SK-N-SH treated with all-trans-retinoic acid at 6 μM for 48 hours (cell line): ENCODE measurements around the gene C7orf57.

Experiments used
- ARNTL ChIP-seq: fragments of 450-650 bp; formaldehyde crosslinking; IDR thresholded peaks from 2 replicates; pipeline ENCODE4 v1.5.0; 2020; ENCODE audit warnings: low read depth, mild to moderate bottlenecking, moderate library complexity, borderline replicate concordance
- BACH2 ChIP-seq: fragments of 250-450 bp; sonication (Bioruptor Pico); IDR thresholded peaks from 2 replicates; pipeline ENCODE4 v1.9.0; 2021; ENCODE audit warnings: mild to moderate bottlenecking, borderline replicate concordance
- ESRRG ChIP-seq: fragments of 250-450 bp; sonication (Bioruptor Pico); IDR thresholded peaks from 2 replicates; pipeline ENCODE4 v1.6.1; 2021; ENCODE audit warnings: mild to moderate bottlenecking
- RARB ChIP-seq: fragments of 250-450 bp; sonication (Bioruptor Pico); IDR thresholded peaks from 2 replicates; pipeline ENCODE4 v1.8.0; 2021; ENCODE audit warnings: mild to moderate bottlenecking, moderate library complexity
- ZFP30 ChIP-seq: fragments of 450-650 bp; formaldehyde crosslinking; IDR thresholded peaks from 2 replicates; pipeline ENCODE4 v1.5.0; 2022; ENCODE audit warnings: mild to moderate bottlenecking, moderate library complexity

- TF ChIP-seq ESRRG (CRISPR knock-in tag) (no peak), ZFP30 (no peak), ARNTL (no peak), BACH2 (no peak), RARB (CRISPR knock-in tag) (no peak)
These were observed 59.5 kb downstream of the C7orf57 start for GRCh38 chr7:48094861-48095293.
